ENCODE results near the gene TNNT3.

TNNT3 gene

DNA sequence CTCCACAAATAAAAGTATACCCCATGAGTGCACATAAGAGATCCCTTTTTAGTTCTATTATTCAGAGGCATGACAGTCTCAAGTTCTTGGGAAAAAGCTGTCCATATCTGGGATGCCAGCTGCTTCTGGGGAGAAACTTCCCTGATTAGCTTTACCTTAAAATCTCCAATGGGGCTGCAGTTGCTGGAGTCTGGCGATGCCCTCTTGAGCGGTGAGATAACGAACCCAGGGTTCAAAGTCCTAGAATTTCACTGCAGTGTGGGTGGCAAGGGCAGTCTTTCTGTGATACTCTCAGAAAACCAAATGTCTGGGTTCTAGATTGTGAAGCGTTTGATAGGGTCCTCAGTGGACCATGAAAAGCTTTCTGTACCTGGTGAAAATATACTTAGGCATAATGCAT lies 20.4 kb upstream of the TNNT3 start:
- DNase-seq (ENCODE audit: low spot score) = no peak
- no peak for TF ChIP-seq CTCF (IDR thresholded peaks at IDR 0.05; ENCODE audit: extremely low read depth, missing control alignments)

- TF ChIP-seq CTCF (IDR thresholded peaks at IDR 0.05; ENCODE audit: extremely low read depth, missing control alignments) = no peak
- DNase-seq (ENCODE audit: low spot score) = no peak
Observed at GRCh38 chr11:1899686-1900085, 19.8 kb upstream of the TNNT3 start.

DNA sequence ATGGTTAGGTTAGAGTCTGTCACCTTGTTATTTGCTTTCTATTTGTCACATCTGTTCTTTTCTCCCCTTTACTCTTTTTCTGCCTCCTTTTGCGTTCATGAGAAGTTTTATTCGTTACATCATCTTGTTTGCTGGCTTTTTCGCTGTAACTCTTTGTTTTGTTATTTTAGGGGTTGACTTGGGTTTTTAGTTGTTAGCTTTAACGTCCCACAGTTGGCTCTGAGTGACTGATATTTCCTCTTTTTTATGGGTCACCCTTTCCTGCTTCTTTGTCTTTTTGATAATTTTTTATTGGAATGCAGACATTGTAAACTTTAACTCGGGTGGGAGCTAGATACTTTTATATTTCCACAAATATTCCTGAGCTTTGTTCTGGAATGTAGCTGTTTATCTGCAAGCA lies 13.3 kb upstream of the TNNT3 start:
- TF ChIP-seq CTCF (IDR thresholded peaks at IDR 0.05; ENCODE audit: extremely low read depth, missing control alignments) = no peak
- no peak for DNase-seq (ENCODE audit: low spot score)

- no peak for TF ChIP-seq CTCF (IDR thresholded peaks at IDR 0.05; ENCODE audit: extremely low read depth, missing control alignments)
- DNase-seq (ENCODE audit: low spot score) = no peak
Observed at GRCh38 chr11:1906611-1907423, 12.7 kb upstream of the TNNT3 start.

DNA sequence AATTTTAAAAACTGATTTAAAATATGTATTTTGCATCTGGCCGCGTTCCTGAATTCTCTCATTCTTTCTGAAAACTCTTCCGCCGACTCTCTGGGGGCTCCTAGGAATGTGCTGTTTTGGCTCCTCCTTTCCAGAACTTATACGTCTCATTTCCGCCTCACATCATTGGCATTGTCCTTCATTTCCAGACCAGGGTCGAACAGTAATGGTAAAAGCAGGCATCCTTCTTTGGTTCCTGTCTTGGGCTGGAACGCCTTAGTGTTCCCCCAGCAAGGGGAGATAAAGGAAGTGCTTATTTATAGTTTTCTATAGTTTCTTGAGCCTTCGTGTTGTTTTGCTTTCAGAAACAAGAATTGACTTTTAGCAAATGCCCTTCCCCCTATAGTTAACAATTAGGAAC lies 10.9 kb upstream of the TNNT3 start:
- TF ChIP-seq CTCF (IDR thresholded peaks at IDR 0.05; ENCODE audit: extremely low read depth, missing control alignments) = no peak
- DNase-seq (ENCODE audit: low spot score) = no peak

DNA sequence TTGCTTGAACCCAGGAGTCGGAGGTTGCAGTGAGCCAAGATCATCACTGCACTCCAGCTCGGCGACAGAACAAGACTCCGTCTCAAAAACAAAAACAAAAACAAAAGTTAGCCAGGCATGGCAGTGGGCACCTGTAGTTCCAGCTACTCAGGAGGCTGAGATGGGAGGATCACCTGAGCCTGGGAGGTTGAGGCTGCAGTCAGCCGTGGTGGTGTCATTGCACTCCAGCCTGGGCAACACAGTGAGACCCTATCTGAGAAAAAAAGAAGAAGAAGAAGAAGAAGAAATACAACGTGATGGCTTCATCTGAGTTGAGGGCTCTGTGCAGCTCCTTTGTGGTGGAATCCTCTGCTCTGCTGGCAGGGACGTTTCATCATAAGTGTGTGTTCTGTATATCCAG lies 10.0 kb upstream of the TNNT3 start:
- no peak for TF ChIP-seq CTCF (IDR thresholded peaks at IDR 0.05; ENCODE audit: extremely low read depth, missing control alignments)
- no peak for DNase-seq (ENCODE audit: low spot score)

DNA sequence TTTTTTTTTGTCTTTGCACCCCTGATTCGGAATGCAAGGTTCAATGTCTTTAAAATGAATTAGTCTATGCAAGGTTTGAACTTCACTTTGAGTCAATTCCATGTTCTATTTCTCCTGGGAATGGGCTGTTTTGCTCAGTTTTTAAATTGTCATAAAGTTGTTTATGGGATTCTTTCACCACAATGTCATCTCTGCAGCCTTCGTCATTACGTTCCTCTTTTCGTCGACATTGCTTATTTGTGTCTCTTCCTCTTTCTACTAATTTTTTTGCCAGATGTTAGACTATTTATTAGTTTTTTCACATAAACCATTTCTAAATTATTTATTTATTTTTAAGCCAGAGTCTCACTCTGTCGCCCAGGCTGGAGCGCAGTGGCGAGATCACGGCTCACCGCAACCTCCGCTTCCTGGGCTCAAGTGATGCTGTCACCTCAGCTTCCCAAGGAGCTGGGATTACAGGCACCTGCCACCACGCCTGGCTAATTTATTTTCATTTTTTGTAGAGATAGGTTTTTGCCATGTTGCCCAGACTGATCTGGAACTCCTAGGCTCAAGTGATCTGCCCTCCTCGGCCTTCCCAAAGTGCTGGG lies 7.1 kb upstream of the TNNT3 start:
- TF ChIP-seq CTCF (IDR thresholded peaks at IDR 0.05; ENCODE audit: extremely low read depth, missing control alignments) = no peak
- no peak for DNase-seq (ENCODE audit: low spot score)
